Stimulated activated CD8-positive, alpha-beta memory T cell treated with anti-CD3 and anti-CD28 coated beads, Interleukin-7, amount 100 ng/mL, for 4 hours (primary cell): ENCODE results near the gene TMCC1.
A peak's percentile ranks its signal among the peaks of the same experiment; 100 is the strongest.
"Not testable (repeated sequence)": the region's sequence is repeated elsewhere in the genome, so short reads cannot be mapped to it uniquely, and the experiment has no call there.

Source experiments
- DNase-seq, 2 donors: peaks; one replicate each; pipeline ENCODE4 v3.0.0-alpha.2; 2020; ENCODE audit warnings: low read depth in 2 of 2

Gene TMCC1

DNA sequence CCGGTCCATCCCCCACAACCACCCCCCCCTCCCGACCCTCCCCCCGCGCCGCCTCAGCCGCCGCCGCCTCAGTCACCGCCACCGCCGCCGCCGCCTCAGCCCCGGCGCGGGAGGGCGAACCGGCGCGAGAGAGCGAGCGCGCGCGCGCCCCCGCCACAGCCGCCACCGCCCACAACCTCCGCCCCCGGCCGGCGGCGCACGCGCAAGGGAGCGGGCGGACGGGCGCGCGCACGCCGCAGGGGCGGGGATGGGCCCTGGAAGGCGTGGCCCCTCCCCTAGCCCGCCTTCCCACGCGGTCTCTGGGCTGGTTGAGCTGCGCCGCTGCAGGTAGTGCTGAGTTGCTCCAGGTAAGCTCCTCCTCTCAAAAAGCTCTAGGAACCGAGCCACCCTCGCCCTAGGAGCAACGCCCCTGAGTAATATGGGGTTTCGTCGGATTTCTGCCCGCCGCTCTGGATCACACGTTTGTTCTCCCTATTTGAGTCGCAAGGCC is at the start of gene TMCC1:
Gene TMCC1 (minus strand): TSS at position 131 of the 490 bp plus-strand sequence.
- DNase-seq: peak; percentile 75 to 90

DNA sequence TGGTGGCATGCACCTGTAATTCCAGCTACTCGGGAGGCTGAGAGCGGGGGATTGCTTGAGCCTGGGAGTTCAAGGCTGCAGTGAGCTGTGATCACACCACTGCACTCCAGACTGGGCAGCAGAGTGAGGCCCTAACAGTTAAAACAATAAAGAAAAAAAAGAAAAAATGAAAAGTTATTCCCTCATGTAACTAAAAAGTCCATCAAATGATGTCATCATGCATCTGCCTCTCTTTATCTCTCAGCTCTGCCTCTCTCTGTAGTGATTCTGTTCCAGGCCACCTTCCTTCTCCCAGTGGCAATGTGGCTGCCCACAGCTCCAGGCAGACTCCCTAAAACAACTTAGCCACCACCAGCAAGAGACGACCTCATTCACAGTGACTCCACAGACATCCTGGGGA is 49.5 kb upstream of the TMCC1 start:
- no peak for DNase-seq

DNA sequence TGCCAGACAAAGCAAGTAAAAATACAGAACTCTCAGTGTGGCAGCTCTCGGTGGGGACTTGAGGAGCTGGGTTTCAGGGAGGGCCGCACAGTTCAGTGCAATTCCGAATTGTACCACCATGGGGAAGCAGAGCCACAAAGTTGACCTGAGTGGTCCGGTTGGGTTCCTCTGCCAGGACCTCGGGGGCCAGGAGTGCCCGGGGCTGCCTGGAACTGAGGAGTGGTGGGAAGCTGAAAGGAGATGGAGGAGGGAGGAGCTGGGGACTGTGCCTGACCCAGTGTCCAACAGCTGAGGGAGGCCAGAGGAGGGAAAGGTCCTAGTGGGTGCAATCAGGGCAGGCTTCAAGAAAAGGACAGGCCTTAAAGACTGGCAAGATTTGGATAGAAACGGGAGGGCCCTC is 48.8 kb upstream of the TMCC1 start:
- no peak for DNase-seq

DNA sequence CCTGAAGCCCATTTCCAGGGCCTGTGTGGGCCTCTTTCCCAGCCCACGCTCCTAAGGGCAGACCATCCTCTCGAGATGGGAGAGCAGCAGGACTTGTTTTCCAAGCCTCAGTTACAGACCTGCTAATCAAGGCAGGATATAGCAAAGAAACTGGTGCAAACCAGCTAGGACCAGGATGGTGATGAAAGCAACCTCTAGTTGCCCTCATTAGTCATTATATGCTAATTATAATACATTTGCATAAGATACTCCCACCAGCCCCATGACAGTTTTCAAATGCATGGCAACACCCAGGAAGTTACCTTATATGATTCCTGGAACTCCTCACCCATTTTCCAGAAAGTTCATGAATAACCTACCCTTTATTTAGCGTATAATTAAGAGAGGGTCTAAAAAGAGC is 46.6 kb upstream of the TMCC1 start:
- DNase-seq: no peak

DNA sequence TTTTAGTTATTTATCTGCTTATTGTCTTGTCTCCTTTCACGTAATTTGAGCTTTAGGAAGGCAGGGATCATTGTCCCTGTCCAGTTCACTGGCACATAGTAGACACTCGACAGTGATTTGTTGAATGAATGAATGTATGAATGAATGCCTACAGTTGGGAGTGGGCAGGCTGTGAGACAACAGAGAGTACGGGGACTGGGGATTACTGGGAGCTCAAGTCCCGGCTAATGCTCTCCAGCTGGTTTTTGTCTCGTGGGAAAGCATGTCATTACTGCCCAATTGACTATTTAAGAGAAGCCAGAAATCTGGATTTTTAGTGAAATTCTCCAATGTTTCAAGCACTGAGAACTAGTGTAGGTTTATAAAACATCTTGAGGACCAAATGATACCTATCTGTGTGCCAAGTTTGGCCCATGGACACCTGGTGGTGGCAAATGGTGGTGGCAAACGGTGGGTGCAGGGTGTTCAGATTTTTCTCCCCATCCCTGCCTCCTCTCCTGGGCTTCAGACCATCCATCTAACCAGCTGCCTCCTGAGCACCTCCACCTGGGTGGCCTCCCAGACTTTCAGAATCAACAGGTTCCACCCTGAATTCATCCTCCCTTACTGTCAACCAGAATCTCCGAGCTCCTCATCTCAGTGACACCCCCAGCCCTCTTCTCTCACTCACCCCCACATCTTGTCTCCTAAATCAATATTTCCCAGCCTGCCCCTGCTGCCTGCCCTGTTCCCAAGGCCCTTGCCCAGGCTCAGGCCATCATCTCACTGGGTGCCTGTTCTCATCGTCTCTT is 44.8 kb upstream of the TMCC1 start:
- DNase-seq: no peak

DNA sequence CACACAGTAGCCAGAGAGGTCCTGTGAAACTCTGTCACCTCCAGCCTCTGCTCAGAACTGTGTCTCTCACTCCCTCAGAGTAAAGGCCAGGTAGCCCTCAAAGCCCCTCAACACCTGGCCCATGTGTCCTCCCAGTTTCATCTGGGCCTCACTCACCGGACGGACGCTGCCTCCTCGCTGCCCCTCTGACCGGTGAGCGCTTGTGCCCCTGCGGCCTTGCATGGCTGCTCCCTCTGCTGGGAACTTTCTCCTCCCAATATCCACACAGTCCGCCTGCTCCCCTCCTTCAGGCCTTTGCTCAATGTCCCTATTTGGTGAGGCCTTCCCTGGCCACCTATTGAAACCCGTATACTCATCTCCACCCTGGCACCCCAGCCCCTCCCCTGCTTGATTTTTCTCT is 44.2 kb upstream of the TMCC1 start:
- no peak for DNase-seq

DNA sequence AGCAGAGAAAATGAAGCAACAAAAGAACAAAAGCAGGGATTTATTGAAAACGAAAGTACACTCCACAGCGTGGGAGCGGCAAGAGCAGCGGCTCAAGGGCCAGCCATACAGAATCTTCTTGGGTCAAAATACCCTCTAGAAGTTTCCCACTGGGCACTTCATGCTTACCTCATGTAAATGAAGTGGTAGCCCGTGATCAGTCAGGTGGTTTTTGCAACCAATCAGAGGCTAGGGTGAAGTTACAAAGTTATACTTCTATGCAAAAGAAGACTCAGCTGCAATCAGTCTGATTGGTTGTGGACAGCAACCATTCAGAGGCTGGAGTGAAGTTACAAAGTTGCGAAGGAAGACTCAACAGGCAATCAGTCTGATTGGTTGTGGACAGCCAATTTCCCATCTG is 43.2 kb upstream of the TMCC1 start:
- DNase-seq: no peak

DNA sequence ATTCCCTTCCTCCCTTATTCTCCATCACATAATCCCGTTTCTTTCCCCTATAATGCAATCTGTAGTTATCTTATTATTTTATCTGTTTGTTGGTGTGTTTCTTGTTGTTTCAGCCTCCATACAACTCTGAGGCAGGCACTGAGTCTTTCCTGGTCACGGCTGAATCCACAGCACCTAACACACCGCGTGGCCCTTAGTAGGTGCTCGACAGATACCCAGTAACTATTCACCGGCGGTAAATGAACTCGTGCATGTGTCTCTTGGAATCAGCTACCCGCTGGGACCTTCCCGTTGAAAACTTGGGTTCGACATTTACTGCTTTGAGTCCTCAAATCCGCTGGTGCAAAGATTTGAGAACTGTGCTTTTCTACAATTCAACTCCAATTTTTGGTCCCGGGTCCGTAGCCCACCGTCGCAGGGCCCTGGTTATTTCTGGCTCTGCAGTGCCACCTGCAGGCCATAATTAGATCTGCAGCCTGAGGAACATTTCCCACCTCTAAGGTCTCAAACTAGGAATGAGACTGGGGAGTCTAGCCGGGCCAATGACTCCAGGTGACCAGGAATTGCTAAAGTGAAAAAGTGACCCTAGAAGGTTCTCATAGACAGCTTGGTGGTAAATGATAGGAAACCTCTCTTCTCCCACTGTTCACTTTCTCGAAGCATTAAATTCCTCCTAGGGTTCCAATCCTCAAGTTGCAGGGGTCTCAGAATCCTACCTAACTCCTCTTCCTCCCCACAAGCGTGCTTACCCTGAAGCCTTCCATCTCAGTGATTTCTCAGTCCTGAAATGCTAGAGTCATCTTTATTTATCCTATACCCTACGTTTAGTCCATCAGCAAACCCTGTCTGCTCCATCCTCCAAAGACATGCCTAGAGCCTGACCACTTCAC is 41.0 kb upstream of the TMCC1 start:
- DNase-seq: no peak

DNA sequence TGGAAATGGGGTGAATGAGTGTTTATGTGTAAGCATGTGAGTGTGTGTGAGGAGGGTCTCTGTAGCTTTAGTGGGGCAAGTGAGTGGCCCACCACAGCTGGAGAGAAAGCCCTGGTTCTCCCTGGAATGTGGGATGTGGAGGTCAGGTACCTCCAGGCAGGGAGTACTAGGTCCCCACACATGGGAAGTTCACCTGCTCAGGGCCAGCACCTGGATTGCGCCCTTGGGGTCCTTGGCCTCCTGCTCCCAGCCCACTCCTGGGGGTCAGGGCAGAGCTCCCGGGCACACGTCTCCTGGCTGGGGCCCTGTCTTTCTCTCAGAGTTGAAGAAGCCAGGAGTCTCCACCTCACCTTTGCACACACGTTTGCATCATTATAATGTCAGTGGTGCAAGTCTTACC is 40.0 kb upstream of the TMCC1 start:
- DNase-seq: no peak

DNA sequence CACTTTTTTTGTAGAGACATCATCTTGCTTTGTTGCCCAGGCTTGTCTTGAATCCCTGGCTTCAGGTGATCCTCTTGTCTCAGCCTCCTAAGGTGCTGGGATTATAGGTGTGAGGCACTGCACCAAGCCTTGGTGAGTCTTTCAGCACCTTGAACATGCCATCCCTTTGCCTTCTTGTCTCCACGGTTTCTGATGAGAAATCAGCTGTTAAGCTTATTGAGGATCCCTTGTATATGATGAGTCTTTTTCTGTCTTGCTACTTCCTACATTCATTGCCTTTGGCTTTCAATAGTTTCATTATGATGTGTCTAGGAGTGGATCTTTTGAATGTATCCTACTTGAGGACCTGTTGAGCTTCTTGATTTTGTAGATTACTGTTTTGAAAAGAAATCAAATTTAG is 35.9 kb upstream of the TMCC1 start:
- no peak for DNase-seq

DNA sequence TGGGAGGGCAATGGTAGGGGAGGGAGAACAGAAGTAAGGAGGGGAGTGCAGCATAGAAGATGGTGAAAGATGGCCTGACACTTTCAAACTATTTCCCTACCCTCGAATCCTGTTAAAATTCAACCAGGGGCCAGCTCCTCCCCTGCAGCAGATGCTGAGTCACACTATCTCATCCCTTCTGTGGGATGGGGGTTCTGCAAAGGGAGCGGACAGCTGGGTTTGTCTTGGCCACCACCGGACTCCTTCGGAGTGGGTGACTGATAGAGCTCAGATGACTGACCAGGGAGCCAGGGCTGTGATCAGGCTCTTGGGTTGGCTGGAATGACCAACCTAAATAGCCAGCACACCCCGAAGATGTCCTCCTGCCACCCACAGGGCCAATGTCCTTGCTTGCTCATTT is 33.6 kb upstream of the TMCC1 start:
- DNase-seq: no peak

DNA sequence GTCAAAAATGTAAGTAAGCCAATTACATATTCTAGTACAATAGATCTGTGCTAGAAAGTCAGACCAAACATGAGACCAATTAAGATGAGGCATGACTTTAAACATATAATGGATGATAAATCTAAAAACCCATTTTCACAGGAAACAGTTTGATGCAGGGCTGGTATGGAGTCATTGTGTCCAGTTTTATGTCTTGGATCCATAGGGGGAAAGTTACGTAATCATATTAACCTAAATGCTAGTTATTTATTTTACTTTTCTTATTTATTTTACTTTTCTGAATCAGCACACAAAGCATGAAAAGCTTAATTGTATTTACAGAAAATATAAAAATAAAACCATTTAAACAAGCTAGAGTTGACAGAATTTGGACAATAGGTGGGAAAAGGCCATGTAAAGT is 26.3 kb upstream of the TMCC1 start:
- no peak for DNase-seq

DNA sequence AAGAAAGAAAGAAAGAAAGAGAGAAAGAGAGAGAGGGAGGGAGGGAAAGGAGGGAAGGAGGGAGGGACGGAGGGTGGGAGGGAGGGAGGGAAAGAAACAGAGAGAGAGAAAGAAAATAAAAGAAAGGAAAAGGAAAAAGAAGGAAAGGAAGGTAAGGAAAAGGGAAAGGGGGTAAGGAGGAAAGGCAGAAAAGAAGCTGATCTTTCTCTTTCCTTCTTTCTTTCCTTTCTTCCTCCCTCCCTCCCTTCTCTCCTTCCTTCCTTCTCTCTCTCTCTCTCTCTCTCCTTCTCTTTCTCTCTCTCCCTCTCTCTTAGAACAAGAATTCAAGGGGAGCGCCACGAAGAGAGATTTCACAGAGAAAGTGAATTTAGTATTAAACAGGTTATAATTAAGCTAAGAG is 25.8 kb upstream of the TMCC1 start:
- DNase-seq: no peak

DNA sequence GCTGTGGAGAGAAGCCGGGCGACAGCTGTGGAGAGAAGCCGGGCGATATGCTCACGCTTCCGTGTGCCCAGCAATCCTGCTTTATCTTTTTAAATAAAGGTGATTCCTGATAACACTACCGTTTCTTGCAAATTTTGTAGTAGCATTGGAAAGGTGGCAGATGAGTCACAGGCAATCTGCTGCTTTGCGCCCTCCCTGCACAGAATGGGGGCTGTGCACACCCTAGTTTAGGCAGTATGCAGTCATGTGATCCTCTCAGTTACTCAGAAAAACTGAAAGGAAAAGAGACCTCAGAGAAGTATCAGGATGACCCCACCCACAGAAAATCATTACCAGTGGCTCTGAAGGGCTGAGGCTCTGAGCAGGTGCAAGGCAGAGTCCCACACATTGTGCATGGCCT is 24.9 kb upstream of the TMCC1 start:
- DNase-seq: no peak

DNA sequence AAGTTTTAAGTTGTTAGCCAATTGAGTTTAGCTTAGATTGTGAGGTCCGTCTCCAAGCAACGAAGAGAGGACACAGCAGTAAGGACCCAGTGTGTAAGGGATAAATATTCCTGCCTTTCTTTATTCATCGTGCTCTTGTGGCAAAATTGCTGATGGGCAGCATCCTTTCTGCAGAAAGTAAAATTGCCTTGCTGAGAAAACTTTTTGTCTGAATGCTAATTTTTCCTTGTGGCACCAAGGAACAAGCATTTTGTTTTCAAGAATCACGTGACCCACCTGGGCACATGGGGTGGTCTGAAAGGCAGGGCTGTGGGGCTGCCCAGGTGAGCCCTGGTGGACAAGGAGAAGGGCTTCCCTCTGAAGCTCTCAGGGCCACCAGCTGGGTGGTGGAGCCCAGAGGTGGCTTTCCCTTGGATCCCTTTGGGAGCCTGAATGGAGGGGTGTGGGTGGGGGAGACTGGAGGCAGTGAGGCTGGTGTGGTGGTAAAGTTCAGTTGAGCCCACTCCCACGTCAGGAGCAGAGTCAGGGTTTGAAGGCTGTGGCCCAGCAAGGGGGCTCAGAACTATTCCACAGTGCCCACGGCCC is 24.0 kb upstream of the TMCC1 start:
- no peak for DNase-seq

DNA sequence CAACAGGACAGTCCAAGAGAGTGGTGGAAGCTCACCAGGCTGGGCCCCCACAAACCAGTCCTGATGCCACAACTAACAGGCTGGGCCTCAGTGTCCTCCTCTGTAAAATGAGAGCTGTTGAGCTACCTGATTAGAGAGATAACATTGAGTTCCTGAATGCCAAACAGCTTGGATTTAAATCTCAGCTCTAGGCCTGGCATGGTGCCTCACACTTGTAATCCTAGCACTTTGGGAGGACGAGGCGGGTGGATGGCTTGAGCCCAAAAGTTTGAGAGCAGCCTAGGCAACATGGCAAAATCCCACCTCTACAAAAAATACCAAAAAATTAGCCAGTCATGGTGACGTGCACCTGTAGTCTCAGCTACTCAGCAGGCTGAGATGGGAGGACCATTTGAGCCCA is 20.1 kb upstream of the TMCC1 start:
- DNase-seq: no peak

DNA sequence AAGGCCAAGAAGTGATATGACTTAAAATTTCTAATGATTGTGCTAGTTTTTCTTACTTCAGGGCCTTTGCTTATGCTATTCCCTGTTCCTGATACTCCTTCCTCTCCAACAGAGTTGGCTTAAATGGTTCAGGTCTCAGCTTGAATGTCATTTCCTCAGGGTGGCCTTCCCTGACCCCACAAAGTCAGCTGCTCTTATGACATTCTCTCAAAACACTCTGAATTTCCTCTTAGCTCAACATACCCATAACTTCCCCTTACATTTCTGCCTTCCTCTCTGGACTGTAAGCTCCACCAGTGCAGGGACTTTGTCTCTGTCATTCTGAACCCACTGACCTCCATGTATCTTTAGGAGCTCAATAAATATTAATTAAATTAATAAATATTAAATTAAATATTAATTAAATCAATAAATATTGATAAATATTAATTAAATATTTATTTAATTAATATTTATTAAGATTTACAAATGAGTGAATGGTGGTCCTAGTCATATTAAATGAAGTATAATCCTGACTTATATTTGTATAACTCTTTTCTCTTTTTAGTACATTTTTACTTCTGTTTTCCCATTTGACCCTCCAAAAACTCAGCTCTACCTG is 17.9 kb upstream of the TMCC1 start:
- no peak for DNase-seq

DNA sequence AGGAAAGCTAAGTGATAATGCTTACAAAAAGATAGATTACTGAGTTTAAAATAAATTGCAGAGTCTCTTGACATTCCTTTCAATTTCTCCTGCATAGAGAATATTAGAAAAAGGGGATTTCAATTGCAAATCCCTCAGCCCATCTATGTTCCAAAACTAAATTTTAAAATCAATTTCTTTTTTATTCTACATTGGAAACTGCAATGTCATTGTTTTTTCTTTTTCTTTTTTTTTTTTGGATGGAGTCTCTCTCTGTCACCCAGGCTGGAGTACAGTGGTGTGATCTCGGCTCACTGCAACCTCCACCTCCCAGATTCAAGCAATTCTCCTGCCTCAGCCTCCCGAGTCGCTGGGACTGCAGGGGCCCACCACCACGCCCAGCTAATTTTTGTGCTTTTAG is 15.7 kb upstream of the TMCC1 start:
- not testable (repeated sequence) for DNase-seq

DNA sequence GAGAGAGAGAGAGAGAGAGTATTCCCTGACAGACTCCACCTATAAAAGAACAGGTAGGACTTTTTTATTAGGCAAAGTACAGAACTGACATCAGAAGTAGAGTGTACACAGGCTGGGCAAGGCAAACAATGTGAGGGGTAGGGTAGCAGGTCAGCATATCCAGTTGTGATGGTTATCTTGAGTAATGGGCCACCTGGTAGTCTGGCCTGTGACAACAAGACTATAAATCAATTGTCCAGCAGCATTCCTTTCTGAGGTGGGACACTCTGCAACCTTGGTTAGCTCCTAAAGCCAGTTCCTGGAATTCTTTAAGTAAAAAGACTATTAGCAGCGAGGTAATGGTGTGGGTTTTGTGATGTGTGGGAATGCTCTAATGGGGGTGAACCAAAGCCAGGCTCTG is 14.9 kb upstream of the TMCC1 start:
- DNase-seq: no peak

DNA sequence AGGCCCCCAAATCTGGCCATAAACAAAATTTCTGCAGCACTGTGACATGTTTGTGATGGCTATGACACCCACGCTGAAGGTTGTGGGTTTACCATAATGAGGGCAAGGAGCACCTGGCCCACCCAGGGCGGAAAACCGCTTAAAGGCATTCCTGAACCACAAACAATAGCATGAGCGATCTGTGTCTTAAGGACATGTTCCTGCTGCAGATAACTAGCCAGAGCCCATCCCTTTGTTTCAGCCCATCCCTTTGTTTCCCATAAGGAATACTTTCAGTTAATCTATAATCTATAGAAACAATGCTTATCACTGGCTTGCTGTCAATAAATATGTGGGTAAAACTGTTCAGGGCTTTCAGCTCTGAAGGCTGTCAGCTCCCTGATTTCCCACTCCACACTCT is 7.8 kb upstream of the TMCC1 start:
- not testable (repeated sequence) for DNase-seq

DNA sequence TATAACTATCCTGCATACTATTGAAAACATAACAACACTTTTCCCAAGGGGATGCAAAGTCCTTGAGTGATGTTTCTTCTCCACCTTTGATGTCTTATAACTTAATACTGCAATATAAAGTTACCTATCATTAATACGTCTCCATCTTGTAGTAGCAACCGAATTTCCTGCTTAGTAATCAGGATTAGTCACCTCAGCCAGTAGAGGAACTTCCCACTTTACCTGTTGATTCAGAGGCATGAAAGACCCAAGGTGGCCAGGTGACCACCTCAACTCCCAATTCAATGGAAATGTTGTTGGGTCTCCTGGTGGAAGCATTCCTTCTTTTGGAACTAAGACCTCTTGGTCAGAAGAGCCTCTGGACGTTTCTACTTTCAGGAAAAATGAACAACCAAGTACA is 3.5 kb upstream of the TMCC1 start:
- no peak for DNase-seq
